HG03460 (cell line): ENCODE results near the gene BCL7A.

Experiments used
- ATAC-seq: cut with Tn5 transposase; IDR thresholded peaks from one replicate; pipeline ENCODE4 v1.9.1; 2021; ENCODE audit not compliant: unreplicated experiment

BCL7A gene

DNA sequence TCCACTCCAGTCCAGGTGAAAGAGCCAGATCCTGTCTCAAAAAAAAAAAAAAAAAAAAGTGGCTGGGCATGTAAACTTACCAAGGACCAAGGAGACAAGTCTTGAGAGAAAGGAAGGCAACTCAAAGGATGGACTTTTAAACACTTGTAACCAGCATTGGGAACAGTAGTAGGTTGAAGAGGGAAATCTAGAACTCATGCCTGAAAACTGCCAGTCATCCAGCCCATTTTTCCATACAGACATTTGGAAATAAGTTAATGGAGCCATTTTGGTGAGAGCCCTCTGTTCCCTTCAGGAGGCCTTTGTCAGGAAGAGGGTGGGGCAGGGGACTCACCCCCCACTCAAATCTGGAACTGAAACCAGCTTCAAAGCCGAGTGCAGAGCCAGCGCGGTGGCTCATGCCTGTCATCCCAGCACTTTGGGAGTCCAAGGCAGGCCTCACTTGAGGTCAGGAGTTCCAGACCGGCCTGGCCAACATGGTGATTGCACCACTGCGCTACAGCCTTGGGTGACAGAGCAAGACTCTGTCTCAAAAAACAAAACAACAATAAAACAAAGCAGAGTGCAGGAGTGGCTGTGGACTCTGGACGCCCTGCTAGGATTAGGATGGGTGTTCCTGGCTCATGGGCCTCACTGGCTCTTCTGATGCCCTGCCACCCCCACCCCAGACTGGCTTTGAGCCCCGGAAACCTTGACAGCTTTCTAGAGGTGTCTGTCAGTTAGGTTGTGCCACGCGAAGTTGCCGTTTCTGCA lies 55.2 kb downstream of the BCL7A start:
- ATAC-seq = no peak

DNA sequence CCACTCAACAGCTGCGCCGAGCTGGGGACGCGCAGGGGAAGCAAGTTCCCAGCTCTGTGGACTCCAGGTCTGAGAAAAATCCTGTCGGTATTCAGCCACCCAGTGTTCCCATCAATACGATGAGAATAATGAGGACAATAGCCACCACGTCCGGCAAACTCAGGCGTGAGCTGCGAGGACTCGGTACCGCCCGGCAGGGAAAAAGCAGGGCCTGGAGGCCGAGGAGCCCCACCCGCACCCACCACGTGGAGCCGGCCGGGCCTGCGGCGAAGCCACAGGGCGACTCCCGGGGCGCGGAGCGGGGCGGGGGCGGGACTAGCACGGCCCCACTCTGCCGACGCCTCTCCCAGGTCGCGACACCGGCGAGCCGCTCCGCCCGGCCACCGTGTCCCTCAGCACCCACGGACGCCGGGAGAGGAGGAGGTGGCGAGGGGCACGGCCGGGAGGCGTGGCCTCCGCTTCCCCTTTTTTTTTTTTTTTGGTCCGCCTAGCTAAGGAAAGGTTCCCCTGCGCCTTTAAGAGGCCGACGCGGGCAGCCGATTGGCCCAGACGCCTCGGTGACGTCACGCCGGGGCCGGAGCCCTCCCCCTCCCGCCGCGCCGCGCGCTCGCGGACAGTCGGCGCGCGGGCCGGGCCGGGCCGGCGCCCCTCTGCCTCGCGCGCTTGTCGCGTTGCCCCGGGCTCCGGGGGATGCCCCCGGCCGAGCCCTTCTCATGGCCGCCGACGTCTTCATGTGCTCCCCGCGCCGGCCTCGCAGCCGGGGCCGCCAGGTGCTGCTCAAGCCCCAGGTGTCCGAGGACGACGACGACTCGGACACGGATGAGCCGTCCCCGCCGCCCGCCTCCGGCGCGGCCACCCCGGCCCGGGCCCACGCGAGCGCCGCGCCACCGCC lies 56.7 kb downstream of the BCL7A start, which contains the start of gene MLXIP:
TSS of gene MLXIP (plus strand) at position 616 of the 892 bp plus-strand sequence. CDS start at position 714, 98 bp downstream.
- peak; percentile 51 for ATAC-seq

DNA sequence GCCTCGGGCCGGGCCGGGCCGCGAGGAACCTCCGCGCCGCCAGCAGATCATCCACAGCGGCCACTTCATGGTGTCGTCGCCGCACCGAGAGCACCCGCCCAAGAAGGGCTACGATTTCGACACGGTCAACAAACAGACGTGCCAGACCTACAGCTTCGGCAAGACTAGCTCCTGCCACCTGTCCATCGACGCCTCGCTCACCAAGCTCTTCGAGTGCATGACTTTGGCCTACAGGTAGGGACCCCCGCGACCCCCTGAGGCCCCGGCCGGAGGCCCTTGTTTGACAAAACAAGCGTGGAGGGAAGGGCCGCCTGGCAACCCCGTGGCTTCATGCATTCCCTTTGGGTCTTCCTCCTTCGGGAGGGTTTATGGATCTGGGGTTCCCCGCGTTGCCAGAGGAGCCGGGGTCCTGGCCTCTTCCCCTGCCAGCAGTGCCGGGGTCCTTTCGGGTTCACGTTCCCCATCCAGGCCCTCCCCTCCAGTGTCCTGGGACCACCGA lies 57.4 kb downstream of the BCL7A start:
- no peak for ATAC-seq

DNA sequence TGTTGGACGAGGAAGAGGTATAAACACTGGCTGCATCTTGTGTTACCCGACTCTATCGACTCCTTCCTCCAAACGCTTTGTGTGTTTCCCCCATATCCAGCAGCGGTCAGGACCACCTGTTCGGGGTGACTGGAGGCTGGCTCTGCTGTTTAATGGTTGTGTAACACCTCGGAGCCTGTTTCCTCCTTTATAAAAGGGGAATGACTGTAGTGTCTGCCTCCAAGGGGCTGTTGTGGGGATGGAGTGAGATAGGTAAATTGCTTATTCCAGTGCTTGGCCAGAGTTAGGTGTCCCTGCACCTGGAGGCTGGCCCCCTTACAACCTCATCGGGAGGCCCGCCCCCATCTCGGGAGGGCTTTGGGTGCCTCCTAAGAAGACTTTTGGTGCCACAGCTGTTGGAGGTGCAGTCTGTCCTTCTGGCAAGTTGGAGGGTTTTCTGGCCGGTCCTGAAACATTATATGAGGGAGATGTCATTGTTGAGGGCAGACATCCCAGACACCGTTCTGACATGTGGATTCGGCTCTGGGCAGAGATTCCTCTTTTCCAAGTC lies 57.9 kb downstream of the BCL7A start:
- no peak for ATAC-seq

DNA sequence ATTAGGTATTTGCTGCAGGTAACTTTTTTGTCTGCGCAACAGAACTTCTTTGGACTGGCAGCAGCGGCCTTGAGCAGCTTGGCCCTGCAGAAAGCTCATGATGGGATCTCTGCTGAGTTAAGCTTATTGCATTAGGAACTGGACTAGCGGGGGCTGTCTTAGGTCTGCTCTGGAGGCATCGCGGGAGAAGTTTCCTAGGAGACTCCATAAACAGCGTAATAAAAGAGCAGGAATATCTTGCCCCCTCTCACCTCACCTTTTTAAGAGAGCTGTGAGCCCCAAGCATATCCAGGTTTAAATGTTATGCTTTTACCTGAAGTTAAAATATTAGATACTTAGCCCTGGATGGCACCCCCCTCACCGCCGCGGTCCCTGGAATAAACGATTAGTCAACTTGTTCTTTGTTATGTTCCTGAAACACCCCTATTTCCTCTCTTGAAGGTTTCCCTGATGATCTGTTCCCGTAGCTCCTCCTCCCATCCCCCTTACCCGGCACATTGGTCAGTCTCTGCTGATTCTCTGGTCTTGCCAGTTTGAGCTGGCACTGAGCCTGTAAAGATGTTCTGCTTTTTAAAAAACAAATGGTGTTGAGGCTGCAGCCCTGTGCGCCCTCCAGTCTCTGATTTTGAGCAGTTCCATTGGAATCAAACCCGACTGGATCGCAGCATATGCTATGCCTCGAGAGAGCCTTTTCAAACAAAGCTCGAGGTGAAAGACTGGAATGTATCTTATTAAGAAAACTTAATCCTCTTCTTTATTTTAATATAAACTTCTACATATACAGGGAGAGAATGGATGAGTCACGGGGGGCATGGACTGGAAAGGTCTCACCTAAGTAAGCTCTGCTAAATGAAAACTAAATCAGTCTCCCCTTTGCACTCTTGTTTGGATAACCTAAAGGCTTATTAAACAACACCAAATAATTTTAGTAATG lies 58.7 kb downstream of the BCL7A start:
- no peak for ATAC-seq

DNA sequence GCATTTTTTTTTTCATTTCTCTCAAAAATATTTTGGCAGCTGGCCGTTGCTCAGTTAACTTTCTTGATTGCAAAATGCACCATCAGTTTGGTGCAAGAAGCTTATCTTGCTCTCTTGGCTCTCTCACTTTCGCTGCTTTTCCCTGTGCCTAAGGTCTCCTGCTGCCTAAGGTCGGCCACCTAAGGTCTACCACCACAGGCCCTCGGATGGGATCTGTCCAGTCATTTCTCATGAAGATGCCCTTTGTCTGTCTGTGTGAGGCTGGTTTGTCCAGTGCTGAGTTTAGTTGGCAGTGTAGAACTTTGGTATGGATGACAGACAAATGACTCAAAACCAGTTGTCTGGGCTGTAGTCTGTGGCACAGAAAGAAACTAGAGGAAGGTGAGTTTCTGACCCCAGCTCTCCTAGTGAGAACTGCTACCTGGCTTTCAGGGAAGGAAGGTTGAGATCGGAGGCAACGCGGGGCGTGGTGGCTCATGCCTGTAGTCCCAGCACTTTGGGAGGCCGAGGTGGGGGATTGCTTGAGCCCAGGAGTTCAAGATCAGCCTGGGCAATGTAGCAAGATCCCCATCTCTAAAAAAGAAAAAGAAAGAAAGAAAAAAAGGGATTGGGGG lies 59.5 kb downstream of the BCL7A start:
- ATAC-seq = no peak

DNA sequence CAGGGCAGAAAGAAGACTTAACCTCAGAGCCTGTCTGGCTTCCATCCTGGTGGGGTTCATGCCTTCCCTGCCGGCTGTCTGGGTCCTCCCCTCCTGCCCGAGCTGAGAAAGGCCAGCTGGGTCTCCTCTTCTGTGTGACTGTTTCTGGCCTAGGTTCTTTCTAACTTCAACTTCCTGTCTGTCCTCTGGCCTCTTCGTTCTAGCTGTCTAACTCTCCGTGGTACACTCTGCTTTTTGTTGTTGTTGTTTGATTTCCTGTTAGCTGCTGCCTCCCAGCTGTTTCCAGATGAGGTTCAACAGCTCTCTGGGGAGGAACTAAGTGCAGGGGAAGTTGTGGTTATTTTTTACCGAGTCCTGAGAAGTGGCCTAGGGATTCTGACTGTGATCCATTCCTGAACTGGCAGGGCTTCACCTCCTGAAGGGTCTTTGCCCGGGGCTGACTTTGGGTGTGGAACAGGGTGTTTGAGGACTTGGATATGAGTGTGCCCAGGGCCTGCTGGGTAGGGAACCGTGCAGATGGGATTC lies 60.1 kb downstream of the BCL7A start:
- ATAC-seq = peak; percentile 44

DNA sequence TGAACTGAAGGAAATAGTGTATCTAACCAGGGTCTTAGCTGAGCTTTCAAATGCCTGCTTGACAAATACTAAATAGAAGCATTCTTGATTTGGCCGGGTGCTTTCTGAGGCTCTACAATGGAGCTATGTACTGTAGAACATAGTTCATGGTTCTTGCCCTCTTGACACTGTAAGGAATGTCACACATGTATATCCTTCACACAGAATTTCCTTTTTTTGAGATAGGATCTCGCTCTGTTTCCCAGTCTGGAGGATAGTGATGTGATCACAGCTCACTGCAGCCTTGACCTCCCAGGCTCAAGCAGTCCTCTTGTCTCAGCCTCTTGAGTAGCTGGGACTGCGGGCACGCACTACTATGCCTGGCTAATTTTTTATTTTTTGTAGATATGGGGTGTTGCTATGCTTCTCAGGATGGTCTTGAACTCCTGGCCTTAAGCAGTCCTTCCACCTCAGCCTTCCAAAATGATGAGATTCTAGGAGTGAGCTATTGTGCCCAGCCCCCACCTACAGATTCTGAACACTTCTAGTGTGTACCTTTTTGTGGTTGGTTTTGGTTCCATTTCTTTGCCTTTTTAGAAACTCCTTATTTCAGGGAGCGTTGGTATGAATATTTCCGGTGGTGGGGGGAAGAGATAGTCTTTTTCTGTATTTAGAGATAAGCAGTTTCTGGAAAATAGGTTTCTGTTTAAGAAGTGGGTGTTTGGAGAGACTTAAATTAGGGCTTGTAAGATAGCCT lies 61.1 kb downstream of the BCL7A start:
- ATAC-seq = no peak

DNA sequence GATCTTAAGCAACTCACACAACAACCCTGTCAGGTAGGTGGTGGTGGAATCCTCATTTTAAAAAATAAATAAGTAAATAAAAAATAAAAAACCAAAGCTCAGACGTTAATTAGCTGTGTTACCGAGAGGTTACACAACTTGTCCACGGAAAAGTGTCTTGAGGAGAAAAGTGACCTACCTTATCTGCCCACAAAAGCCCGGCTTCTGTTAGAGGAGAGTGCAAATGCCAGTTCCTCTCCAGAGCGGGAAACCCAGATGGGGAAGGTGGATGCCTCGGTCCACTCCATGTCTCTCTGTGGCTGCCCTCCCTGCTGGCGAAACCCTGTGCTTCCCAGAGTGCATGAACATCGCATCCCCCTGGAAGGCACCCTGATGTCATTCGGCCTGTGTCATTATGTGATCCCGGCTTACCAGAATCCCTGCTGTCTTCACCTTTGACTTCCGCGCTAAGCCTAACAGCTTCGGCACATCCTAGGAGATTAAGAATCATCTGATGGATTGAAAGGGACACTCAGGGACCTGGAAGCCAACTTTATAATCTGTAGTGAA lies 63.2 kb downstream of the BCL7A start:
- no peak for ATAC-seq

DNA sequence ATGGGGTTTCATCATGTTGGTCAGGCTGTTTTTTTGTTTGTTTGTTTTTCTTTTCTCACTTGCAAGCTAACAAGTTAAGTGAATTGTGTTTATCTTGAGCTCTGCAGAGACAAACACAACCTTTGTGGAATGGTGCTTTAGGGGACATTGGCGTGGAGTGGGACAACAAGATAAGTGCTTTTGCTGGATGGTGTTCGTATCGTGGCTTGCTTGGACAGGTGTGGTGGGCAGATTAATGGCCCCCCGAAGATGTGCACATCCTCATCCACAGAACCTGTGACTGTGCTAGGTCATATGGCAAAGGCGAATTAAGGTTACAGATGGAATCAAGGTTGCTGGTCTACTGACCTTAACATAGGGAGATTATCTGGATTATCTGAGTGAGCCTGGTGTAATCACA lies 63.9 kb downstream of the BCL7A start:
- no peak for ATAC-seq

DNA sequence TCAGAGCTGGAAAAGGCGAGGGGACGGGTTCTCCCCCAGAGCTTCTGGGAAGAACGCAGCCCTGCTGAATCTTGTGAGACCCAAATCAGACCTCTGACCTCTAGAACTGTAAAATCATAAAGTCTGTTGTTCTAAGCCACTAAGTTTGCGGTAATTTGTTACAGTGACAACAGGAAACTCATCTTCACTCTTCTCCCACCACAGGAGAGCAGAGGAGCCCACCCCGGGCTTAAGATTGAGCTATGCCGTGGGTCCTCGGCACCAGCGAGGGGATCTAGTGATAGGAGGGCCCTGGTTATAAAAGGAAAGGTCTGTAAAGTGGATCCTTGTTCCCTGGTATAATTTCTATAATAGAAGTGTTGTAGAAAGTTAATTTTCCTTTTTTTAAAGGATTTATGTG lies 64.4 kb downstream of the BCL7A start:
- ATAC-seq = no peak

DNA sequence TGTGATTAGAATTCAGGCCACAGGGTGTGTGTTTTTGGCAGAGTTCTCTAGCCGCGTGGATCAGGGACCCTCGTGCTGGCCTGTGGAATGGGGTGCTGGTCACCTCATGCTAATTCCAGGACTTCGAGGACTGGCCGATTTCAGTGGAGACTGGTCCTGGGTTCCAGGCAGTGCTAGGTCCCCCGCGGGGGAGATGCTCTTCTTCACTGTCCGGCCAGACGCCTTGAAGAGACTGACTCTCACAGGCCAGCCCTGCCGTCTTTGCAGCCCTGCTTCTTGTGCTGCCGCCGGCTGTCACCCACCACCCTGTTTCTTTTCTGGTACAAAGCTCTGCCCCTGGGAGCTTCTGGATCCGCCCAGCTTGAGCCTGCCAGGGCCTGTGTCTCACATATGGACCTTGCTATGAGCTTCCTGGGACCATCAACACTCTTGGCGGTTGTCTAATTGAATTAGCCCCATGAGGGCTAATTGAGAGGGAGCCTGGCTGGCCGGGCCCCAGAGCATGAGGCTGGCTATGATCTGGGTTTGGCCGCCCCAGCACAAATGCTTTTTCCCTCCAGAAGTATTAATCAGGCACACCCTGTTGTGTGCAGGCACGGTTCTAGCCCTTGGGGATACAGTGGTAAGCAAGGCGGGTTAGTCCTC lies 65.1 kb downstream of the BCL7A start:
- ATAC-seq = no peak

DNA sequence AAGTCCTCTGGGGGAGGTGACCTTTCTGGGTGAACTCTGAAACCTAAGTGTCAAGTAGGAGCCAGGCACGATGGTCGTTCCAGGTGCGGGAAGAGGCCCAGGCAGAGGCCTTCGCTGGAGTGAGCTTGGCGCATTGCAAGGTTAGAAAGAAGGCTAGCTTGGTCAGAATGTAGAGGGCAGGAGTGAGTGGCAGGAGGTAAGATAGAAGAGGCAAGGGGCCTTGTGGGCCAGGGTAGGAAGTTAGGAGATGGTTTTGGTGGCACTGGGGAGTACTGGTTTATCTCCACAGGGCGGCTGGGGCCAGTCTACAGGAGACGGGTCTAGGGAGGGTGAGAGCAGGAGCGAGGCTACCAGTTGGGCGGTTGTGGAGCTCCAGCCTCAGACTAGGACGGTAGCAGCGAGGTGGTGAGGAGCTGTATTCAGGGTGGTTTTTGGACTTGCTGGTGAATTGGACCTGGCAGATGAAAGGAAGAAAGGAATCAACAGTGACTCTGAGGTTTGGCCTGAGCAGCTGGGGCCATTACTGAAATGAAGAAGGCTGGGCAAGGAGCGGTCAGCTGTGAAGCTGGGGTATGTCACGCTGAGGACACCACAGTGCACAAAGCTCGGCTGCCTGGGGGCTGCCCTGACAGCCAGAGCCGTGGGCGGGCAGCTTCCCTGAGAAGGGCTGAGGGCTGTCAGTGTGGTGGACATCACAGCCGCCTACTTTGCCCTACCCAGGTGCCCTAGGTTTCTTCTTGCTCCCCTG lies 65.9 kb downstream of the BCL7A start:
- no peak for ATAC-seq

DNA sequence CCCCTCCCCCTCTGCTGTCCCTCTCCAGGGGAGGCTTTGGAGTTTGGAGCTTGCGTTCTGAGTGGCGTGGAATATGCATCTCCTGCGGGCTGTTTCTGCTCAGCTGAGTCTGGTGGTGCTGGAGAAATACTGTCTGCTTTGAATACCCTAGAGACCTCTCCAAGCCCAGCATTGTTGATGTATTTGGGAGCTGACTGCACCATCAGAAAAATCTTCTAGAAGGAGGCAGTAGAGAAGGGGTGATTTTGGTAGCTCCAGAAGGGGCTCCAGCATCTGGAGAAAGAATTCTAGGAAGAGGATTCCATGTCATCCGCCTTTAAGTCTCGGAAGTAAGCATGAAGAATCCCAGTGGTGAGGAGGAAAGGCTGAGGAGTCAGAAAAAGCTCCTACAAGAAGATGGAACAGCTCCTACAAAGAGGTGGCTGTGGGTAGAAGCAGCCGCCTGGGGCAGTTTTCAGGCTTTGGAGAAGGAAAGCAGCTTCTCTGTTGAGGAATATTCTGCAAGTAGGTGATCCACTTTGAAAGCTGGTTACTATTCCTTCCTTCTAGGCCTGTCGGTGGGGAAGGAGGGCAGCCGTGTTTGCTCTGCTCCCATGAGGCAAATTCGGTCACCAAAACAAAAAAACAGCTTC lies 66.6 kb downstream of the BCL7A start:
- ATAC-seq = no peak

DNA sequence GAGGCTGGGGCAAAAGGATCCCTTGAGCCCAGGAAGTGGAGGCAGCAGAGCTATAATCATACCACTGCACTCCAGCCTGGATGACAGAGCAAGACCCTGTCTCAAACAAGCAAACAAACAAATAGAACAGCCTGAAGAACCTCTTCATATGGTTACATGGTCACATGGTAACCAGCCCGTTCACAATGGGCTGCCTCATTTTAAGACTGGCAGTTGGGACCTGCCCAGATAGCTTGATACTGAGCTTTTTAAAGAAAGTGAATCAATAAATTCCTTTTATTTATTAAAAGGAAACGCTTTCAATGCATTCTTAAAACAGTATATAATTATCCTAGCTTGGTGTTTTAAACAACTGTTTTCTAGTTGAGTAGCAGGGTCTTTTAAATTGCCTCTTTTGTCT lies 67.4 kb downstream of the BCL7A start:
- ATAC-seq = no peak

DNA sequence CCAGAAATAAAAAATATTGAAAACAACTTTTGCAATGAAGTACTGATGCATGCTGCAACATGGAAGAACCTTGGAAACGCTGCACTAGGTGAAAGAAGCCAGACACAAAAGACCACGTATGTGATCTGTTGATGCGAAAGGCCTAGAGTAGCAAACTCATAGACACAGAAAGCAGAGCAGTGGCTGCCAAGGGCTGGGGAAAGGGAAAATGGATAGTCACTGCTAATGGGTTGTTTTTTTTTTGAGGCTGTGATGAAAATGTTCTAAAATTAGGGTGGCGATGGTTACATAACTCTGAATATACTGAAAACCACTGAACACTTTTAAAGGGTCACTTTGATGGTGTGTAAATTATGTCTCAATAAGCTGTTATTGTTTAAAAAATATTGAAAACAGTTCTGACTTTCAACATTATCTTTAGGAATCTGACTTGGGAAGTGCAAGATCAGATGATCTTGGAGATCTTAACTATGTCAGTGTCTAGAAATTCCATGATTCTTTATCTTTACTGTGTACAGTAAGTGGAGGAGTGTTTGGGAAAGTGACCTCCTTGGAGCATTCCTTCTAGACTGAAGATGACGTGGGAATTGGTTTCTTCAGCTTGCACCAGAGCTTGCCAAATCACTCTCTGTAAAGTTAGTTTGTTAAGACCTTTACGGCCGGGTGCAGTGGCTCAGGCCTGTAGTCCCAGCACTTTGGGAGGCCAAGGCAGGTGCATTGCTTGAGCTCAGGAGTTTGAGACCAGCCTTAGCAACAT lies 69.3 kb downstream of the BCL7A start:
- no peak for ATAC-seq
